Suprapubic skin (tissue), 3 donors: Measurements from ENCODE around the gene RCL1.

ENCODE experiments used
- CTCF ChIP-seq, 2 donors: fragments of 200-600 bp in 1 of 2; fragments of 450-650 bp in 1 of 2; sonication (generic) in 1 of 2; IDR thresholded peaks; one replicate each; pipeline ENCODE4 v1.5.1; 2016 to 2019; ENCODE audit warnings: antibody characterized with exemption in 2 of 2, mild to moderate bottlenecking in 1 of 2, moderate library complexity in 1 of 2
- EP300 ChIP-seq: sonication (generic); formaldehyde crosslinking; IDR thresholded peaks from one replicate; pipeline ENCODE4 v1.6.1; 2017; ENCODE audit warnings: antibody characterized with exemption
- POLR2A ChIP-seq, 2 donors: fragments of 450-650 bp; IDR thresholded peaks; one replicate each; pipeline ENCODE4 v1.6.1; 2017; ENCODE audit warnings: antibody characterized with exemption in 2 of 2, mild to moderate bottlenecking in 2 of 2, moderate library complexity in 2 of 2

GRCh38 chr9:4879115-4879558 is 86.4 kb downstream of the RCL1 start:
- no peak for TF ChIP-seq EP300
- no peak for TF ChIP-seq CTCF (IDR thresholded peaks at IDR 0.05)
- no peak for TF ChIP-seq POLR2A (IDR thresholded peaks at IDR 0.05)
